H9 (cell line): Measurements from ENCODE around the gene DHRS9. TPM values are rescaled to one million over a fixed set of nuclear protein-coding genes. Genes with fewer than 3 reads are reported as not detected.

Experiments used
- DNase-seq: peaks from one replicate; pipeline ENCODE4 v3.0.0-alpha.2; 2017
- H2AFZ ChIP-seq: one replicate; pipeline ENCODE4 v1.6.1; 2013; ENCODE audit warnings: mild to moderate bottlenecking, low read length, control low read depth, moderate library complexity
- H2AK5ac ChIP-seq: 2 replicates; pipeline ENCODE4 v1.6.1; 2013; ENCODE audit warnings: low read length, control low read depth, mixed read lengths; ENCODE audit not compliant: insufficient read length
- H2BK120ac ChIP-seq: one replicate; pipeline ENCODE4 v1.6.1; 2013; ENCODE audit warnings: low read depth, mild to moderate bottlenecking, low read length, control low read depth, inconsistent platforms; ENCODE audit not compliant: poor library complexity, severe bottlenecking
- H2BK12ac ChIP-seq: 2 replicates; pipeline ENCODE4 v1.6.1; 2013; ENCODE audit warnings: low read length, control low read depth, mixed read lengths, low read depth; ENCODE audit not compliant: insufficient read length
- H2BK15ac ChIP-seq: 2 replicates; pipeline ENCODE4 v1.6.1; 2013; ENCODE audit warnings: low read depth, low read length, control low read depth
- H2BK20ac ChIP-seq: one replicate; pipeline ENCODE4 v1.6.1; 2013; ENCODE audit warnings: low read depth, mild to moderate bottlenecking, low read length, control low read depth, inconsistent platforms; ENCODE audit not compliant: poor library complexity, severe bottlenecking
- H2BK5ac ChIP-seq: 2 replicates; pipeline ENCODE4 v1.6.1; 2013; ENCODE audit warnings: low read length, control low read depth, mixed read lengths; ENCODE audit not compliant: insufficient read length
- H3K14ac ChIP-seq: 2 replicates; pipeline ENCODE4 v1.6.1; 2013; ENCODE audit warnings: low read length, control low read depth; ENCODE audit not compliant: insufficient read depth
- H3K18ac ChIP-seq: 2 replicates; pipeline ENCODE4 v1.6.1; 2013; ENCODE audit warnings: low read depth, mild to moderate bottlenecking, mixed read lengths, low read length, control low read depth; ENCODE audit not compliant: insufficient read length
- H3K23ac ChIP-seq: 2 replicates; pipeline ENCODE4 v1.6.1; 2013; ENCODE audit warnings: low read length, control low read depth, mixed read lengths, low read depth; ENCODE audit not compliant: insufficient read length
- H3K23me2 ChIP-seq: 2 replicates; pipeline ENCODE4 v1.6.1; 2013; ENCODE audit warnings: low read depth, mild to moderate bottlenecking, mixed read lengths, low read length, control low read depth; ENCODE audit not compliant: insufficient read length, poor library complexity, severe bottlenecking
- H3K27ac ChIP-seq: 2 replicates; pipeline ENCODE4 v1.5.1; 2013; ENCODE audit warnings: low read length, control low read depth, mixed read lengths, low read depth; ENCODE audit not compliant: insufficient read length
- H3K27me3 ChIP-seq: 2 replicates; pipeline ENCODE4 v1.6.1; 2013; ENCODE audit warnings: low read length, control low read depth, inconsistent platforms; ENCODE audit not compliant: insufficient read depth
- H3K4ac ChIP-seq: 2 replicates; pipeline ENCODE4 v1.6.1; 2013; ENCODE audit warnings: low read depth, mild to moderate bottlenecking, control low read depth, inconsistent platforms, low read length, moderate library complexity
- H3K4me1 ChIP-seq: 2 replicates; pipeline ENCODE4 v1.6.1; 2013; ENCODE audit warnings: low read length, control low read depth, inconsistent platforms; ENCODE audit not compliant: insufficient read depth
- H3K4me2 ChIP-seq: 2 replicates; pipeline ENCODE4 v1.6.1; 2013; ENCODE audit warnings: low read length, control low read depth, mixed read lengths; ENCODE audit not compliant: insufficient read length, insufficient read depth
- H3K56ac ChIP-seq: 2 replicates; pipeline ENCODE4 v1.6.1; 2013; ENCODE audit warnings: low read depth, mild to moderate bottlenecking, mixed read lengths, low read length, control low read depth; ENCODE audit not compliant: insufficient read length
- H3K79me1 ChIP-seq: 2 replicates; pipeline ENCODE4 v1.6.1; 2013; ENCODE audit warnings: low read depth, mild to moderate bottlenecking, moderate library complexity, low read length, control low read depth, inconsistent platforms; ENCODE audit not compliant: insufficient read depth, poor library complexity, severe bottlenecking
- H3K79me2 ChIP-seq: 2 replicates; pipeline ENCODE4 v1.6.1; 2013; ENCODE audit warnings: low read length, control low read depth, inconsistent platforms; ENCODE audit not compliant: insufficient read depth
- H3K9ac ChIP-seq: 2 replicates; pipeline ENCODE4 v1.6.1; 2013; ENCODE audit warnings: low read length, control low read depth, mixed read lengths; ENCODE audit not compliant: insufficient read length; ENCODE audit errors: extremely low read depth
- H3K9me3 ChIP-seq: one replicate; pipeline ENCODE4 v1.6.1; 2013; ENCODE audit warnings: low read depth, low read length, inconsistent platforms; ENCODE audit not compliant: control insufficient read depth
- H3T11ph ChIP-seq: one replicate; pipeline ENCODE4 v1.6.1; 2013; ENCODE audit warnings: mild to moderate bottlenecking, low read length, control low read depth, inconsistent platforms
- H4K20me1 ChIP-seq: one replicate; pipeline ENCODE4 v1.6.1; 2013; ENCODE audit not compliant: control insufficient read depth, insufficient read length, insufficient read depth
- H4K5ac ChIP-seq: 2 replicates; pipeline ENCODE4 v1.6.1; 2013; ENCODE audit warnings: low read depth, mild to moderate bottlenecking, mixed read lengths, low read length, control low read depth; ENCODE audit not compliant: insufficient read length
- H4K8ac ChIP-seq: replicated peaks from 2 replicates; pipeline ENCODE4 v1.6.1; 2013; ENCODE audit warnings: low read length, control low read depth, mixed read lengths, low read depth; ENCODE audit not compliant: insufficient read length
- H4K91ac ChIP-seq: 2 replicates; pipeline ENCODE4 v1.6.1; 2013; ENCODE audit warnings: low read depth, mild to moderate bottlenecking, moderate library complexity, mixed read lengths, low read length, control low read depth; ENCODE audit not compliant: insufficient read length
- H3K27ac Mint-ChIP-seq, 3 experiments: 2 replicates in 2 of 3; 3 replicates in 1 of 3; pipeline ENCODE4 v1.8.0; 2020 to 2021; ENCODE audit warnings: mixed read lengths in 3 of 3, mild to moderate bottlenecking in 1 of 3, moderate library complexity in 1 of 3
- H3K27me3 Mint-ChIP-seq: 2 replicates; pipeline ENCODE4 v1.8.0; 2021; ENCODE audit warnings: low read depth, mild to moderate bottlenecking, moderate library complexity, mixed read lengths
- H3K36me3 Mint-ChIP-seq, 3 experiments: 2 replicates in 2 of 3; 3 replicates in 1 of 3; pipeline ENCODE4 v1.8.0; 2020 to 2021; ENCODE audit warnings: low read depth in 3 of 3, mixed read lengths in 3 of 3; ENCODE audit not compliant: insufficient read depth in 1 of 3
- H3K4me1 Mint-ChIP-seq, 2 experiments: 2 replicates each; pipeline ENCODE4 v1.8.0; 2020; ENCODE audit warnings: mixed read lengths in 2 of 2
- H3K4me3 Mint-ChIP-seq, 2 experiments: 2 replicates in 1 of 2; 3 replicates in 1 of 2; pipeline ENCODE4 v1.8.0; 2020 to 2021; ENCODE audit warnings: mild to moderate bottlenecking in 2 of 2, mixed read lengths in 2 of 2, moderate library complexity in 1 of 2
- H3K9me3 Mint-ChIP-seq, 2 experiments: 2 replicates in 1 of 2; 3 replicates in 1 of 2; pipeline ENCODE4 v1.8.0; 2020; ENCODE audit warnings: mild to moderate bottlenecking in 2 of 2, mixed read lengths in 2 of 2, moderate library complexity in 1 of 2
- CTCF ChIP-seq: fragments of 200-600 bp; sonication (generic); conservative IDR thresholded peaks from 3 replicates; pipeline ENCODE4 v1.8.0; 2021; ENCODE audit warnings: antibody characterized with exemption, mild to moderate bottlenecking
- WGBS: extraction: QIAGEN DNeasy Blood & Tissue Kit; methylation state at CpG from one replicate; pipeline ENCODE4 v1.1.7; 2013; ENCODE audit warnings: missing lambda C conversion rate, low lambda C conversion rate, mixed read lengths; ENCODE audit not compliant: insufficient read length; ENCODE audit errors: extremely low coverage; 5-methylcytosine and 5-hydroxymethylcytosine counted together
- total RNA-seq: library from RNA; stranded (reverse); gene quantifications from 2 replicates; pipeline ENCODE4 v1.2.1, GENCODE V29; 2021

DHRS9 gene
- total RNA-seq, 1 experiment from 2014 or later, result not detected

- no peaks in the 10 kb centered on the region for H4K20me1 ChIP-seq
- H3K27ac ChIP-seq, result no peak overlapping the region
- no peak overlapping the region for H2AFZ ChIP-seq
- DNase-seq, result peak; percentile 59
- no CpG with 5 or more reads among the region's 8 CpGs for WGBS
- H2AK5ac ChIP-seq, result no peak overlapping the region
- no peaks in the 10 kb centered on the region for H3K79me1 ChIP-seq
- no peak overlapping the region for H3K14ac ChIP-seq
- H3K36me3 Mint-ChIP-seq, result no peaks in the 10 kb centered on the region
- H3K9me3 Mint-ChIP-seq, result no peaks in the 10 kb centered on the region
- no peak overlapping the region for H3K18ac ChIP-seq
- TF ChIP-seq CTCF, result no peak
- no peaks in the 10 kb centered on the region for H3K27me3 ChIP-seq
- H4K91ac ChIP-seq, result no peak overlapping the region
- no peak overlapping the region for H3K4me2 ChIP-seq
- H3K4me1 ChIP-seq, result peaks cover 2% of the 10 kb centered on the region; the same call in 1 of the 2 replicates
- no peaks in the 10 kb centered on the region for H3K23me2 ChIP-seq
- no peaks in the 10 kb centered on the region for H3K79me2 ChIP-seq
- H3K4ac ChIP-seq, result no peak overlapping the region
- no peaks in the 10 kb centered on the region for H3K9me3 ChIP-seq
- H3K27me3 Mint-ChIP-seq, result no peaks in the 10 kb centered on the region; the same call in 1 of the 2 replicates
- H3K4me1 Mint-ChIP-seq, result peaks cover 34 to 37% of the 10 kb centered on the region in 2 experiments
- no peak overlapping the region for H4K5ac ChIP-seq
- H2BK120ac ChIP-seq, result no peak overlapping the region
- H3K9ac ChIP-seq, result no peak overlapping the region
- H2BK5ac ChIP-seq, result no peak overlapping the region
- H3K56ac ChIP-seq, result no peak overlapping the region
- no peak overlapping the region for H4K8ac ChIP-seq
- no peak overlapping the region for H2BK20ac ChIP-seq
- no peak overlapping the region for H2BK15ac ChIP-seq
- no peak overlapping the region for H3T11ph ChIP-seq
- H2BK12ac ChIP-seq, result no peak overlapping the region
- H3K4me3 Mint-ChIP-seq, result no peak overlapping the region
- H3K23ac ChIP-seq, result no peak overlapping the region
- peak overlapping the region in 1 of 3 experiments; percentile 8; a peak in 2 of 7 replicates for H3K27ac Mint-ChIP-seq
These were observed 70.8 kb downstream of the DHRS9 start for GRCh38 chr2:169139993-169140767.
